ENCODE measurements around the gene PIAS4. TPM values are rescaled to one million over a fixed set of nuclear protein-coding genes. Genes with fewer than 3 reads are reported as not detected.

PIAS4 gene
- total RNA-seq, 1 donor from 2014 or later = 39.8 TPM

- Mint-ChIP-seq H3K27ac (peak overlapping the region; percentile 94), H3K9me3 (no peaks in the 10 kb centered on the region), H3K27me3 (no peaks in the 10 kb centered on the region), H3K4me1 (ENCODE audit: unreplicated experiment) (peaks cover 27% of the 10 kb centered on the region), H3K36me3 (peaks cover 14% of the 10 kb centered on the region), H3K4me3 (peak overlapping the region; percentile 90)
- TF ChIP-seq, protein P1, sequence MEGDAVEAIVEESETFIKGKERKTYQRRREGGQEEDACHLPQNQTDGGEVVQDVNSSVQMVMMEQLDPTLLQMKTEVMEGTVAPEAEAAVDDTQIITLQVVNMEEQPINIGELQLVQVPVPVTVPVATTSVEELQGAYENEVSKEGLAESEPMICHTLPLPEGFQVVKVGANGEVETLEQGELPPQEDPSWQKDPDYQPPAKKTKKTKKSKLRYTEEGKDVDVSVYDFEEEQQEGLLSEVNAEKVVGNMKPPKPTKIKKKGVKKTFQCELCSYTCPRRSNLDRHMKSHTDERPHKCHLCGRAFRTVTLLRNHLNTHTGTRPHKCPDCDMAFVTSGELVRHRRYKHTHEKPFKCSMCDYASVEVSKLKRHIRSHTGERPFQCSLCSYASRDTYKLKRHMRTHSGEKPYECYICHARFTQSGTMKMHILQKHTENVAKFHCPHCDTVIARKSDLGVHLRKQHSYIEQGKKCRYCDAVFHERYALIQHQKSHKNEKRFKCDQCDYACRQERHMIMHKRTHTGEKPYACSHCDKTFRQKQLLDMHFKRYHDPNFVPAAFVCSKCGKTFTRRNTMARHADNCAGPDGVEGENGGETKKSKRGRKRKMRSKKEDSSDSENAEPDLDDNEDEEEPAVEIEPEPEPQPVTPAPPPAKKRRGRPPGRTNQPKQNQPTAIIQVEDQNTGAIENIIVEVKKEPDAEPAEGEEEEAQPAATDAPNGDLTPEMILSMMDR (conservative IDR thresholded peaks at IDR 0.05) = peak; percentile 44
- no peak for DNase-seq (ENCODE audit: extremely low spot score, unreplicated experiment)
Measured at GRCh38 chr19:3969435-3970312, 37.9 kb upstream of the PIAS4 start.

GRCh38 chr19:3970313-3970807, 37.2 kb upstream of the PIAS4 start:
- Mint-ChIP-seq H3K4me3 (peak overlapping the region; percentile 90), H3K27me3 (no peaks in the 10 kb centered on the region), H3K9me3 (no peaks in the 10 kb centered on the region), H3K4me1 (ENCODE audit: unreplicated experiment) (peaks cover 27% of the 10 kb centered on the region), H3K27ac (peak overlapping the region; percentile 94), H3K36me3 (peaks cover 14% of the 10 kb centered on the region)
- TF ChIP-seq, protein P1 (conservative IDR thresholded peaks at IDR 0.05) = no peak
- no peak for DNase-seq (ENCODE audit: extremely low spot score, unreplicated experiment)

DNA sequence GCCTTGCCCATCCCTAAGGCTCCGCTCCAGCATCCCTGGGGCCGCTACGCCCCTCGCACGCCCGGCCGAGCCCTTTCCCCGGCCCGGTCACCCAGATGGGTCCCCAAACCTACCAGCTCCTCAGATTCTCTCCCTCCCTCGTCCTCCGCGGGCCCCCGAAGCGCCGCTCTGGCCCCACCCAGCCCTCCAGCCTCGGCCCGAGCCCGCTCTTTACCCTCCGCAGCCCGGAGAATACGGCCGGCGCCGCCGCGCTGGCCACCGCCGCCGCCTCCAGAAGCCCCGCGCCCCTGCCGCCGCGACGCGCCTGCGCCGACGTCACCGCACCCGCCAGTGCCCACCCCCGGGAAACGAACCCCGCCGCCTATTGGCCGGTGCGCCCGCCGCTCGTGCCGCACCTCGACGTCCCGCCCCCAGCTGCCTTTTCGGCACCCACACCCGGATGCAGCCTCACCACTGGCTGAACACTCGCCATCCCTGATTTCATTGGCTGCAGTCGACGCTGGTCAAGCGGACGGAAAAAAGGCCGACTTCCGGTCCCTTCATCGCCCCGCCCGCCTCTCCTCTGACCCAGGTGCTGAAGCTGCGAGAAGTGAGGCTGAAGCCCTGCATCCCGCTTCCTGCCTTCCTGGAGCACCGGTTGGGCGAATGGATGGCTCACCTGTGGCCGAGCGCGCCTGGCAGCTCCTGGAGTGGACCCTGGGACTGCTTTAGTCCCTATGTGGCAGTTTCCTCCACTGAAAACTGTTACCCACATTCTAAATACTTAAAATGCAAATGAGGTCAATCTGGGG, 36.5 kb upstream of the PIAS4 start, which contains the start of gene DAPK3:
TSS of gene DAPK3 (minus strand) at position 292 of the 791 bp plus-strand sequence. CDS start 1,364 bp downstream, outside the sequence.
- H3K4me1 Mint-ChIP-seq (ENCODE audit: unreplicated experiment) = peaks cover 27% of the 10 kb centered on the region
- no peaks in the 10 kb centered on the region for H3K9me3 Mint-ChIP-seq
- H3K4me3 Mint-ChIP-seq = peak within 1 kb of the TSS; percentile 90
- H3K27ac Mint-ChIP-seq = peak within 1 kb of the TSS; percentile 94
- peaks cover 18% of the 10 kb centered on the region for H3K36me3 Mint-ChIP-seq
- TF ChIP-seq, protein P1 (conservative IDR thresholded peaks at IDR 0.05) = no peak
- H3K27me3 Mint-ChIP-seq = no peaks in the 10 kb centered on the region
- DNase-seq (ENCODE audit: extremely low spot score, unreplicated experiment) = peak; percentile 98

DNA sequence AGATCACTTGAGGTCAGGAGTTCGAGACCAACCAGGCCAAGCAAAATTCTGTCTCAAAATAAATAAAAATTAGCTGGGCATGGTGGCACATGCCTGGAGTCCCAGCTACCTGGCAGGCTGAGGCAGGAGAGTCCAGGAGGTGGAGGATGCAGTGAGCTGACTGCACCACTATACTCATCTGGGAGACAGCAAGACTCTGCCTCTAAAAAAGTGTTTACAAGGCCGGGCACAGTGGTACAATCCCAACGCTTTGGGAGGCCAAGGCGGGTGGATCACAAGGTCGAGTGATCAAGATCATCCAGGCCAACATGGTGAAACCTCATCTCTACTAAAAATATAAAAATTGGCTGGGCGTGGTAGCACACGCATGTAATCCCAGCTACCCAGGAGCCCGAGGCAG, 32.4 kb upstream of the PIAS4 start:
- no peak overlapping the region for H3K27ac Mint-ChIP-seq
- TF ChIP-seq, protein P1 (conservative IDR thresholded peaks at IDR 0.05) = no peak
- H3K9me3 Mint-ChIP-seq = no peaks in the 10 kb centered on the region
- peaks cover 9% of the 10 kb centered on the region for H3K36me3 Mint-ChIP-seq
- no peaks in the 10 kb centered on the region for H3K27me3 Mint-ChIP-seq
- H3K4me1 Mint-ChIP-seq (ENCODE audit: unreplicated experiment) = peaks cover 11% of the 10 kb centered on the region
- H3K4me3 Mint-ChIP-seq = no peak overlapping the region
- no peak for DNase-seq (ENCODE audit: extremely low spot score, unreplicated experiment)

DNA sequence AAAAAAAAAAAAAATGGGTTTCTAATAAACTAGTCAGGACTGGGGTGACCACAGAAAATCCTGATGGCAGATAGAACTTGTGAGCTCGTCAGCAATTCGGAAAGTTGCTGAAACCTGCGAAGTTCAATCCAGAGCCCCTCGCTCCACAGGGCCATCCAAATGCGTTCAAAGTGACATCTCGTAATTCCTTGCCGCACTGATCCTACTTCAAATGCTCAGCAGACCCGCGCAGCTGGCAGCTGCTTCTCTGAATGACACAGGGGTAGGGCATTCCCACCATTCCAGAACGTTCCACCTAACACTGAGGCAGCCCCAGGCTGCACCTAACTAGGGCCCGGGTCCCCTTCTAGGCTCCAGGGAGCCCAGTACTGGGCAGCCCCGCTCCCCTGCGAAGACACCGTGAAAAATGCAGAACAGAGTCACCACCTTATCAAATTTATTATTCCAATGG, 31.9 kb upstream of the PIAS4 start:
- Mint-ChIP-seq H3K27me3 (no peaks in the 10 kb centered on the region), H3K36me3 (peaks cover 9% of the 10 kb centered on the region), H3K27ac (peak overlapping the region; percentile 70)

More for the DNA sequence above, 31.9 kb upstream of the PIAS4 start:
- TF ChIP-seq, protein P1 (conservative IDR thresholded peaks at IDR 0.05) = no peak
- H3K9me3 Mint-ChIP-seq = no peaks in the 10 kb centered on the region
- peaks cover 7% of the 10 kb centered on the region for H3K4me1 Mint-ChIP-seq (ENCODE audit: unreplicated experiment)
- H3K4me3 Mint-ChIP-seq = no peak overlapping the region
- DNase-seq (ENCODE audit: extremely low spot score, unreplicated experiment) = no peak
